Thyroid gland (tissue), 4 donors: ENCODE results near the gene KAT7. TPM values are rescaled to one million over a fixed set of nuclear protein-coding genes. Genes with fewer than 3 reads are reported as not detected.

Experiments used
- DNase-seq, 2 donors: peaks; one replicate each; pipeline ENCODE4 v3.0.0-alpha.2; 2019
- H3K27ac ChIP-seq, 3 donors: fragments of 200-600 bp; sonication (generic); 1 replicate in 2 of 3; 2 replicates in 1 of 3; pipeline ENCODE4 v1.5.1; 2016 to 2019; ENCODE audit warnings: mild to moderate bottlenecking in 1 of 3, moderate library complexity in 1 of 3
- H3K27me3 ChIP-seq: fragments of 200-600 bp; sonication (generic); one replicate; pipeline ENCODE4 v1.5.1; 2019
- H3K36me3 ChIP-seq, 2 donors: fragments of 200-600 bp; sonication (generic); one replicate each; pipeline ENCODE4 v1.5.1; 2016 to 2019
- H3K4me1 ChIP-seq, 2 donors: fragments of 200-600 bp; sonication (generic); one replicate each; pipeline ENCODE4 v1.5.1; 2017 to 2019
- H3K4me3 ChIP-seq, 3 donors: fragments of 200-600 bp; sonication (generic); replicated peaks in 1 of 3; 1 replicate in 2 of 3; 2 replicates in 1 of 3; pipeline ENCODE4 v1.5.1; 2016; ENCODE audit warnings: mild to moderate bottlenecking in 1 of 3
- H3K9me3 ChIP-seq: fragments of 200-600 bp; sonication (generic); one replicate; pipeline ENCODE4 v1.5.1; 2017
- CTCF ChIP-seq, 6 experiments: fragments of 200-600 bp in 3 of 6; fragments of 450-650 bp in 3 of 6; sonication (generic) in 3 of 6; IDR thresholded peaks; one replicate each; pipeline ENCODE4 v1.5.1; 2016 to 2019; ENCODE audit warnings: antibody characterized with exemption in 6 of 6, mild to moderate bottlenecking in 2 of 6, inconsistent platforms in 1 of 6, moderate library complexity in 1 of 6
- POLR2A ChIP-seq, 2 donors: fragments of 450-650 bp; IDR thresholded peaks; one replicate each; pipeline ENCODE4 v1.6.1; 2017; ENCODE audit warnings: antibody characterized with exemption in 2 of 2, mild to moderate bottlenecking in 2 of 2, moderate library complexity in 1 of 2
- WGBS, 2 donors: methylation state at CpG; one replicate each; pipeline ENCODE4 v1.1.5; 2017; 5-methylcytosine and 5-hydroxymethylcytosine counted together
- intact Hi-C: fragments of 100-400 bp; cut with DNase I; formaldehyde crosslinking; loops from one replicate; pipeline ENCODE4 v1.15.1; 2023
- total RNA-seq, 4 donors: library from RNA; depleted of rRNA; stranded (reverse); fragments of >200 nt; gene quantifications; one replicate each; pipeline ENCODE4 v1.2.3, GENCODE V29; 2016

Gene KAT7
- total RNA-seq, 4 donors from 2014 or later = 57.5 to 127 (median 76.1) TPM

- H3K27ac ChIP-seq = no peak overlapping the region
- no peaks in the 10 kb centered on the region for H3K9me3 ChIP-seq
- intact Hi-C loops = no loop called here
- WGBS, 2 donors = 85 to 91% methylated on average over 3 of the region's 3 CpGs
- no peak overlapping the region for H3K4me3 ChIP-seq
- DNase-seq = no peak
- no peaks in the 10 kb centered on the region for H3K27me3 ChIP-seq
- H3K36me3 ChIP-seq = no peaks in the 10 kb centered on the region
- no peak for TF ChIP-seq CTCF (IDR thresholded peaks at IDR 0.05)
- no peak for TF ChIP-seq POLR2A (IDR thresholded peaks at IDR 0.05)
- H3K4me1 ChIP-seq = peaks cover 9 to 16% of the 10 kb centered on the region in 2 donors
These were observed 40.3 kb upstream of the KAT7 start for GRCh38 chr17:49748223-49748622.

- no peak for DNase-seq
- Histone ChIP-seq H3K4me1 (peaks cover 9 to 15% of the 10 kb centered on the region in 2 donors), H3K36me3 (no peaks in the 10 kb centered on the region), H3K27me3 (no peaks in the 10 kb centered on the region), H3K9me3 (no peaks in the 10 kb centered on the region), H3K4me3 (no peak overlapping the region), H3K27ac (no peak overlapping the region)
- 87 to 97% methylated on average over 7 of the region's 7 CpGs for WGBS, 2 donors
- TF ChIP-seq POLR2A (IDR thresholded peaks at IDR 0.05) = no peak
- no peak for TF ChIP-seq CTCF (IDR thresholded peaks at IDR 0.05)
- intact Hi-C loops = no loop called here
These were observed 39.7 kb upstream of the KAT7 start for GRCh38 chr17:49748791-49749190.

- WGBS, 2 donors = 89 to 96% methylated on average over 3 of the region's 3 CpGs
- intact Hi-C loops = no loop called here
- no peak for DNase-seq
These were observed 38.8 kb upstream of the KAT7 start for GRCh38 chr17:49749730-49750129.

GRCh38 chr17:49752508-49752907 lies 36.0 kb upstream of the KAT7 start:
- 94 to 96% methylated on average over 3 of the region's 3 CpGs for WGBS, 2 donors
- Histone ChIP-seq H3K4me1 (peaks cover 13 to 24% of the 10 kb centered on the region in 2 donors), H3K27me3 (no peaks in the 10 kb centered on the region), H3K4me3 (no peak overlapping the region), H3K36me3 (peaks cover 0 to 3% of the 10 kb centered on the region in 2 donors), H3K9me3 (no peaks in the 10 kb centered on the region), H3K27ac (no peak overlapping the region)
- intact Hi-C loops = no loop called here
- no peak for DNase-seq
- no peak for TF ChIP-seq POLR2A (IDR thresholded peaks at IDR 0.05)
- no peak for TF ChIP-seq CTCF (IDR thresholded peaks at IDR 0.05)

More at GRCh38 chr17:49749730-49750129, 38.8 kb upstream of the KAT7 start:
- H3K27ac ChIP-seq = no peak overlapping the region
- no peaks in the 10 kb centered on the region for H3K27me3 ChIP-seq
- no peaks in the 10 kb centered on the region for H3K36me3 ChIP-seq
- TF ChIP-seq POLR2A (IDR thresholded peaks at IDR 0.05) (no peak), CTCF (IDR thresholded peaks at IDR 0.05) (no peak)
- H3K4me3 ChIP-seq = no peak overlapping the region
- no peaks in the 10 kb centered on the region for H3K9me3 ChIP-seq
- H3K4me1 ChIP-seq = peaks cover 3 to 13% of the 10 kb centered on the region in 2 donors

- Histone ChIP-seq H3K9me3 (no peaks in the 10 kb centered on the region), H3K27ac (no peak overlapping the region), H3K36me3 (peaks cover 0 to 8% of the 10 kb centered on the region in 2 donors), H3K27me3 (no peaks in the 10 kb centered on the region), H3K4me1 (peaks cover 13 to 24% of the 10 kb centered on the region in 2 donors), H3K4me3 (no peak overlapping the region)
- DNase-seq = no peak
- 87% methylated on average over 8 of the region's 8 CpGs for WGBS, 2 donors
- intact Hi-C loops = no loop called here
- no peak for TF ChIP-seq CTCF (IDR thresholded peaks at IDR 0.05)
- no peak for TF ChIP-seq POLR2A (IDR thresholded peaks at IDR 0.05)
These were observed 34.5 kb upstream of the KAT7 start for GRCh38 chr17:49753959-49754391.
